Measurements from ENCODE around the gene CPB1. TPM values are rescaled to one million over a fixed set of nuclear protein-coding genes. Genes with fewer than 3 reads are reported as not detected.

The CPB1 gene
- total RNA-seq, 2 donors from 2014 or later, result not detected

- Mint-ChIP-seq H3K27me3 (peaks cover 19% of the 10 kb centered on the region), H3K27ac (no peak overlapping the region), H3K4me1 (no peaks in the 10 kb centered on the region), H3K36me3 (ENCODE audit: low read depth) (no peaks in the 10 kb centered on the region), H3K4me3 (no peak overlapping the region)
- DNase-seq (no peak), ATAC-seq (no peak)
- H3K9me3 ChIP-seq (ENCODE audit: control insufficient read depth, low read length, poor library complexity, severe bottlenecking), result no peaks in the 10 kb centered on the region
These were observed 12.1 kb upstream of the CPB1 start for GRCh38 chr3:148815316-148816110.

- H3K27ac Mint-ChIP-seq, result no peak overlapping the region
These were observed 11.2 kb upstream of the CPB1 start for GRCh38 chr3:148816427-148816826.

DNA sequence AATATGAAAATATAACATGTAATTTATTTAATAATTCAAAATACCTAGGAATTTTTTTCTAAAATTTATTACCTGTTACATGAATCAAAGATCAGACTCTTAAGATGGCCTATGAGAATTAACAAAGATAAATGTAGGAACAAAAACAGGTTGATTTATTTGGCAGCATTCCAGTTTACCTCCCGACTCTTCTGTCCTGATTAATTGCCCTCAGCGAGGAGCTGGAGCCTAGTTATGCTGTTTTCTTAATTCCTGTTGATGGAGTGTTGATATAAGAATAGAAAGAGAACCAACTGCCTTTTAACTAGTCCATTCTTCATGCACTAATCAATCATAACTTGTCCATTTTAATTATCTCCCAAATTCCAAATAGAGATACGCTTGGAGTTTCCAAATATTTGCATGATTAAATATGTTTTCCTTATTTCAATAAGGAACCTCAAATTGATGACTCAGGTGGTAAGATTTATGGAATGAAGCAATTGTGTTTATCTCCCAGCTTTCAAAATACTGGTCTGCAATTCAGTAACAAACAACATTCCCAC is 10.6 kb upstream of the CPB1 start:
- Mint-ChIP-seq H3K27ac (no peak overlapping the region), H3K4me1 (no peaks in the 10 kb centered on the region), H3K4me3 (no peak overlapping the region), H3K36me3 (ENCODE audit: low read depth) (no peaks in the 10 kb centered on the region), H3K27me3 (peaks cover 14% of the 10 kb centered on the region)
- ATAC-seq (no peak), DNase-seq (no peak)
- H3K9me3 ChIP-seq (ENCODE audit: control insufficient read depth, low read length, poor library complexity, severe bottlenecking), result no peaks in the 10 kb centered on the region

More at GRCh38 chr3:148816427-148816826, 11.2 kb upstream of the CPB1 start:
- Mint-ChIP-seq H3K4me1 (no peaks in the 10 kb centered on the region), H3K36me3 (ENCODE audit: low read depth) (no peaks in the 10 kb centered on the region), H3K4me3 (no peak overlapping the region), H3K27me3 (peaks cover 14% of the 10 kb centered on the region)
- ATAC-seq (no peak), DNase-seq (no peak)
- no peaks in the 10 kb centered on the region for H3K9me3 ChIP-seq (ENCODE audit: control insufficient read depth, low read length, poor library complexity, severe bottlenecking)

GRCh38 chr3:148820361-148821245 is 7.0 kb upstream of the CPB1 start:
- DNase-seq (no peak), ATAC-seq (no peak)
- Mint-ChIP-seq H3K36me3 (ENCODE audit: low read depth) (no peaks in the 10 kb centered on the region), H3K27me3 (peaks cover 16% of the 10 kb centered on the region), H3K27ac (no peak overlapping the region), H3K4me3 (no peak overlapping the region), H3K4me1 (no peaks in the 10 kb centered on the region)
- no peaks in the 10 kb centered on the region for H3K9me3 ChIP-seq (ENCODE audit: control insufficient read depth, low read length, poor library complexity, severe bottlenecking)

GRCh38 chr3:148823026-148823425 is 4.6 kb upstream of the CPB1 start:
- no peak overlapping the region for H3K27ac Mint-ChIP-seq
- DNase-seq (no peak), ATAC-seq (no peak)
- peaks cover 17% of the 10 kb centered on the region for H3K27me3 Mint-ChIP-seq
- H3K4me1 Mint-ChIP-seq, result no peaks in the 10 kb centered on the region
- H3K36me3 Mint-ChIP-seq (ENCODE audit: low read depth), result no peaks in the 10 kb centered on the region
- no peaks in the 10 kb centered on the region for H3K9me3 ChIP-seq (ENCODE audit: control insufficient read depth, low read length, poor library complexity, severe bottlenecking)
- no peak overlapping the region for H3K4me3 Mint-ChIP-seq

- no peak for DNase-seq
- no peak overlapping the region for H3K27ac Mint-ChIP-seq
- peaks cover 10% of the 10 kb centered on the region for H3K27me3 Mint-ChIP-seq
- H3K4me1 Mint-ChIP-seq, result no peaks in the 10 kb centered on the region
- ATAC-seq, result no peak
- no peaks in the 10 kb centered on the region for H3K36me3 Mint-ChIP-seq (ENCODE audit: low read depth)
- H3K9me3 ChIP-seq (ENCODE audit: control insufficient read depth, low read length, poor library complexity, severe bottlenecking), result no peaks in the 10 kb centered on the region
- no peak overlapping the region for H3K4me3 Mint-ChIP-seq
These were observed 2.1 kb upstream of the CPB1 start for GRCh38 chr3:148825476-148825875.

DNA sequence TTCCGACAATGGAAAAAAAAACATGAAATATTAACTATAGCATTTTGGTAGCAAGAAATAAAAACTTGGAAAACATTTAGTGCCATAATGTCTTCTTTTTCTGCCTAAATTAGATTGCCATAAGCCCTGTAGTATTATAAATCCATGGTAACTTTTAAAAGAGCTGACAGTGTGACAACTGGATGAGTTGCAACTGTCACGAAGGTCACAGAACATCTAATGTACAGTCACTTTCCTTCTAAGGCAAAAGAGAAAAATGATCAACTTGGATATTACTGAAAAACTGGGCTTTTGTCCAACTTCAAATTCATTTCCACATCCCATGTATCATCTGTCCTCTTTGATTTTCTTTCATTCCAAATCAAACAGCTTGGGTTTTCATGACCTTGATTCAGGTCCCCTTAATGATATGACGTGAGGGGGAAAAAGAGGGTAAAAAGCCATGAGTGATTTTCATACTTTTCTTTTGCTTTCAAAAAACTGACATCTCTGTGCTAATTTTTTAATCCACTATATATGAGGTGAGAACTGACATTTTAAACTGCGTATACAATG is 602 bp downstream of the CPB1 start:
- Mint-ChIP-seq H3K4me3 (no peak overlapping the region), H3K27ac (no peak overlapping the region), H3K4me1 (no peaks in the 10 kb centered on the region), H3K27me3 (peaks cover 13% of the 10 kb centered on the region), H3K36me3 (ENCODE audit: low read depth) (no peaks in the 10 kb centered on the region)
- no peak for DNase-seq
- no peak for ATAC-seq
- H3K9me3 ChIP-seq (ENCODE audit: control insufficient read depth, low read length, poor library complexity, severe bottlenecking), result no peaks in the 10 kb centered on the region

GRCh38 chr3:148829926-148830325 is 2.3 kb downstream of the CPB1 start:
- DNase-seq, result no peak
- Mint-ChIP-seq H3K27ac (no peak overlapping the region), H3K4me3 (no peak overlapping the region), H3K4me1 (no peaks in the 10 kb centered on the region), H3K27me3 (peaks cover 14% of the 10 kb centered on the region), H3K36me3 (ENCODE audit: low read depth) (no peaks in the 10 kb centered on the region)
- no peaks in the 10 kb centered on the region for H3K9me3 ChIP-seq (ENCODE audit: control insufficient read depth, low read length, poor library complexity, severe bottlenecking)
- no peak for ATAC-seq

- H3K36me3 Mint-ChIP-seq (ENCODE audit: low read depth), result no peaks in the 10 kb centered on the region
- DNase-seq (no peak), ATAC-seq (no peak)
- peaks cover 14% of the 10 kb centered on the region for H3K27me3 Mint-ChIP-seq
- no peaks in the 10 kb centered on the region for H3K4me1 Mint-ChIP-seq
- no peak overlapping the region for H3K4me3 Mint-ChIP-seq
- no peak overlapping the region for H3K27ac Mint-ChIP-seq
- no peaks in the 10 kb centered on the region for H3K9me3 ChIP-seq (ENCODE audit: control insufficient read depth, low read length, poor library complexity, severe bottlenecking)
These were observed 5.6 kb downstream of the CPB1 start for GRCh38 chr3:148833223-148833622.

DNA sequence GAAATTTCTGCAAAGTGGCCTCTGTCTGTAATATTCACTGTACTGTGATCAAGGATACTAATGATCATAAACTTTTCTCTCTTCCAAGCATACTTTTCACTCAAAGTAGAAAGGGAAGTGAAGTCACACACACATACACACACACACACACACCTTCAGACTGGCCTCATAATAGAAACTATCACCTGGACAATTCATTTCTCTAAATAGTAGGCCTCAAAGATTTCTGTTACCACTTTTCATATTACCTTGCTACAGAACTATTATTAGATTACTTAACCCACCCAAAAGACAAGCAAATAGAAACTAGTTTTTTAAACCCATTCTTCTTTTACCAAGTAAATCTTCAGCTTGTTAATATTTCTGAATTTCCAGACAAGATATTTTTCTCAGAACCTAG is 12.2 kb downstream of the CPB1 start:
- DNase-seq, result no peak
- ATAC-seq, result no peak
- Mint-ChIP-seq H3K36me3 (ENCODE audit: low read depth) (no peaks in the 10 kb centered on the region), H3K27ac (no peak overlapping the region), H3K4me1 (no peaks in the 10 kb centered on the region), H3K27me3 (peaks cover 8% of the 10 kb centered on the region), H3K4me3 (no peak overlapping the region)
- H3K9me3 ChIP-seq (ENCODE audit: control insufficient read depth, low read length, poor library complexity, severe bottlenecking), result no peaks in the 10 kb centered on the region

DNA sequence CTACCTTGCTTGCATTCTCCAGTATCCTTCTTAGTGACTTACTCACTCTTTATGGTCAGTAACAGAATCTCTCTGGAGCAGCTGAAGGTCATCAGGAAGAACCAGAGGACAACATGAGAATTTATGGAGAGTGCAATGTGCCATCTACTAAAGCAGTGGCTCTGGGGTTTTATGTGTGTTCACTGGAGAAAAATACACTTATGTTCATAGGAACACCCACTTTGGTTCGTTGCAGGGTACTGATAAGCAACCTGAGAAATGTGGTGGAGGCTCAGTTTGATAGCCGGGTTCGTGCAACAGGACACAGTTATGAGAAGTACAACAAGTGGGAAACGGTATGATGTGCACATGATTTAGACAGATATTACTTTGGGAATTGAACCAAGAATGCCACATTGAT is 12.8 kb downstream of the CPB1 start:
- DNase-seq (no peak), ATAC-seq (no peak)
- Mint-ChIP-seq H3K27ac (no peak overlapping the region), H3K36me3 (ENCODE audit: low read depth) (no peaks in the 10 kb centered on the region), H3K27me3 (peaks cover 1% of the 10 kb centered on the region), H3K4me1 (no peaks in the 10 kb centered on the region), H3K4me3 (no peak overlapping the region)
- H3K9me3 ChIP-seq (ENCODE audit: control insufficient read depth, low read length, poor library complexity, severe bottlenecking), result no peaks in the 10 kb centered on the region

DNA sequence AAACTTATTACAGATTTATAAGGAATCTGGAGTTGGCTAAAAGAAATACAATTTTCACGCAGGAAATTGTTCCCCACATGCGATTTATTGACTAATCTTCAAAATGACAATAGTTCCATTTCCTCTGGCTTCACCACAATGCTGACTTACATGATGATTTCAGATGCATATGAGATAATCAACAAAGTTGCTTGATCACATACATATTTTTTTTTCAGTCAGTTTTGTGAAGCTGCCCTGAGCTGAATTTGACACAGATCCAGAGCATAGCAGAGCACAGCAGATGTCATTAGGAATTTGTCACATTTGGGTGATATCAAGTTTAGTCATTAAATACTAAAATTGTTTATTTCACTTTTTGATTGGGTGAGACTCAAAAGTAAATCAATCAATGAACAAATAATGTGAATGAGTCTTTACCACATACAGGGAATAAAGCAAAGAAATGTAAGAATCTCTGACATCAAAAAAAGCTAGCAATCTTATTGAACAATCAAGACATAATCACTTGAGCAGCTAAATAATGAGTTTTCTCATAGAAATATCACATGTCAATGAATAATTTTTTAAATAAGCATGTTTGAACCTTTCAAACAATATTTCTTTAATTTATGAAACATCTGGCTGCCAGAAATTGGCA is 18.3 kb downstream of the CPB1 start:
- no peak overlapping the region for H3K4me3 Mint-ChIP-seq
- ATAC-seq (no peak), DNase-seq (no peak)
- no peaks in the 10 kb centered on the region for H3K36me3 Mint-ChIP-seq (ENCODE audit: low read depth)
- no peaks in the 10 kb centered on the region for H3K27me3 Mint-ChIP-seq
- H3K9me3 ChIP-seq (ENCODE audit: control insufficient read depth, low read length, poor library complexity, severe bottlenecking), result no peaks in the 10 kb centered on the region
- no peaks in the 10 kb centered on the region for H3K4me1 Mint-ChIP-seq
- H3K27ac Mint-ChIP-seq, result no peak overlapping the region

DNA sequence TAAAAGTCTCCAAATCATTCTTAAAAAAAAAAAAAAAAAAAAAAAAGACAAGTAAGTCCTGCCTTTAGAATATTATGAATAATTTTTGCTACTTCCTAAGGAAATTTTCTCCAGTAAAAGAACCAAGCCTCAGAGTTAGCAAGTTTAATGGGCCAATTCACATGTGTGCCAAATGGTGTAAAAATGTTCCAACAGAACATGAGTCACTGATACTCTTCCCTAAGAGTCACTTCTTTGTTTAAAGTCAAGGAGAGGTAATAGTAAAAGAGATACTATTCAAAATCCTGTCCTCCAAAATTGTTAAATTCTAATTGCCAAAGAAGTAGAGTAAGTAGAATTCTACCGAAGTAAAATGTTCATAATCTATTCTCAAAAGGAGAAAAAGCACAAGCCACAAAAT is 19.7 kb downstream of the CPB1 start:
- no peaks in the 10 kb centered on the region for H3K36me3 Mint-ChIP-seq (ENCODE audit: low read depth)
- no peaks in the 10 kb centered on the region for H3K4me1 Mint-ChIP-seq
- no peaks in the 10 kb centered on the region for H3K27me3 Mint-ChIP-seq
- no peaks in the 10 kb centered on the region for H3K9me3 ChIP-seq (ENCODE audit: control insufficient read depth, low read length, poor library complexity, severe bottlenecking)
- H3K27ac Mint-ChIP-seq, result no peak overlapping the region
- H3K4me3 Mint-ChIP-seq, result no peak overlapping the region
- DNase-seq, result no peak
- ATAC-seq, result no peak

Measured in T-helper 17 cell (primary cell).